Measurements from ENCODE around the gene SCAMP4. TPM values are rescaled to one million over a fixed set of nuclear protein-coding genes. Genes with fewer than 3 reads are reported as not detected.

SCAMP4 gene
- total RNA-seq, 1 experiment from 2014 or later: 63.3 TPM

GRCh38 chr19:1949304-1950101 is 44.3 kb downstream of the SCAMP4 start (continued):
- TF ChIP-seq ZBTB33 (IDR thresholded peaks at IDR 0.05; ENCODE audit: extremely low read depth, insufficient replicate concordance, low read length): no peak
- TF ChIP-seq CEBPB (IDR thresholded peaks at IDR 0.05; ENCODE audit: low read depth): no peak
- no peak for TF ChIP-seq FOSL1 (IDR thresholded peaks at IDR 0.05; ENCODE audit: low read depth)
- TF ChIP-seq SRF (IDR thresholded peaks at IDR 0.05; ENCODE audit: low read depth): no peak
- TF ChIP-seq JUND (IDR thresholded peaks at IDR 0.05): no peak
- TF ChIP-seq ATF3 (IDR thresholded peaks at IDR 0.05): no peak
- no peak for TF ChIP-seq YY1 (IDR thresholded peaks at IDR 0.05; ENCODE audit: extremely low read depth, insufficient replicate concordance, low read depth, low read length)
- TF ChIP-seq ZNF274 (IDR thresholded peaks at IDR 0.05; ENCODE audit: low read depth, low read length): no peak
- TF ChIP-seq CBX3 (IDR thresholded peaks at IDR 0.05; ENCODE audit: low read depth): no peak

- H3K9me3 ChIP-seq (ENCODE audit: control insufficient read depth in 1 of 2, insufficient read depth in 1 of 2, low read depth in 1 of 2, low read length in 2 of 2): no peaks in the 10 kb centered on the region
- intact Hi-C loops (cut with micrococcal nuclease): no loop called here
- no peak overlapping the region for H3K9ac ChIP-seq (ENCODE audit: low read length)
- H3K27ac ChIP-seq (ENCODE audit: low read depth, low read length): no peak overlapping the region
- H4K20me1 ChIP-seq (ENCODE audit: insufficient read depth): no peaks in the 10 kb centered on the region
- TF ChIP-seq EZH2phosphoT487 (IDR thresholded peaks at IDR 0.05; ENCODE audit: borderline replicate concordance) (no peak), FOSL1 (IDR thresholded peaks at IDR 0.05; ENCODE audit: low read depth) (no peak), POLR2A (IDR thresholded peaks at IDR 0.05; ENCODE audit: borderline replicate concordance, extremely low read depth, insufficient read depth, insufficient read length) (no peak), CEBPB (IDR thresholded peaks at IDR 0.05; ENCODE audit: low read depth) (no peak), JUND (IDR thresholded peaks at IDR 0.05) (no peak), ZFX (IDR thresholded peaks at IDR 0.05) (no peak), ATF3 (IDR thresholded peaks at IDR 0.05) (no peak), ZBTB33 (IDR thresholded peaks at IDR 0.05; ENCODE audit: extremely low read depth, insufficient replicate concordance, low read length) (no peak)
- H3K4me1 ChIP-seq (ENCODE audit: control insufficient read depth in 1 of 2, insufficient read depth in 2 of 2, low read length in 2 of 2): peaks cover 3 to 15% of the 10 kb centered on the region in 2 experiments; a peak in 3 of 4 replicates
- H2AFZ ChIP-seq (ENCODE audit: low read depth, low read length, poor library complexity, severe bottlenecking): no peak overlapping the region
- no peak for DNase-seq (ENCODE audit: low read depth, low spot score)
- peaks cover 92% of the 10 kb centered on the region for H3K79me2 ChIP-seq (ENCODE audit: insufficient read depth, low read length)
- no peaks in the 10 kb centered on the region for H3K9me2 ChIP-seq (ENCODE audit: insufficient read depth)
- H3K27me3 ChIP-seq (ENCODE audit: insufficient read depth, low read length): no peaks in the 10 kb centered on the region
- CTCF ChIA-PET: no interaction called here
- RAD21 ChIA-PET (ENCODE audit: low non-redundant PET in 1 of 2, low total read pairs in 2 of 2, uncharacterized antibody in 2 of 2, unreplicated experiment in 2 of 2): interaction anchor here in 1 of 2 experiments (0.7 kb wide), 1 partner anchor 92 kb away, joined by 3 read pairs; no protein-coding TSS in a partner anchor
- no TSS peak for BruUV-seq (replicated peaks)
- no peak overlapping the region for H3K4me3 ChIP-seq (replicated peaks in 1 of 2; ENCODE audit: low read depth in 1 of 2, low read length in 2 of 2)
- peaks cover 0 to 6% of the 10 kb centered on the region in 2 experiments; a peak in 1 of 4 replicates for H3K36me3 ChIP-seq (ENCODE audit: control insufficient read depth in 1 of 2, insufficient read depth in 2 of 2, low read length in 2 of 2)
- no peak overlapping the region for H3K4me2 ChIP-seq (ENCODE audit: low read length)
- no peak for ATAC-seq
- POLR2A ChIA-PET: no interaction called here
Observed at GRCh38 chr19:1950640-1951039, 45.4 kb downstream of the SCAMP4 start.

Measured in HCT116 (cell line).